Loucy (cell line): ENCODE data around the gene NFYB.

Experiments used
- H2AFZ ChIP-seq: fragments of 200-600 bp; sonication (generic); 2 replicates; pipeline ENCODE4 v1.6.0; 2016; ENCODE audit warnings: antibody characterized with exemption, mild to moderate bottlenecking, low read length, moderate library complexity
- H3F3A ChIP-seq: fragments of 200-600 bp; 2 replicates; pipeline ENCODE4 v1.6.0; 2016; ENCODE audit warnings: antibody characterized with exemption, low read depth, mild to moderate bottlenecking
- H3K27me3 ChIP-seq: fragments of 200-600 bp; sonication (generic); 2 replicates; pipeline ENCODE4 v1.6.1; 2014; ENCODE audit warnings: low read length, mild to moderate bottlenecking; ENCODE audit not compliant: insufficient read depth, poor library complexity, severe bottlenecking
- H3K36me3 ChIP-seq: fragments of 200-600 bp; sonication (generic); 2 replicates; pipeline ENCODE4 v1.6.1; 2016; ENCODE audit warnings: low read length; ENCODE audit not compliant: insufficient read depth
- H3K4me1 ChIP-seq: fragments of 200-600 bp; sonication (generic); 2 replicates; pipeline ENCODE4 v1.5.1; 2014; ENCODE audit warnings: low read length, mild to moderate bottlenecking; ENCODE audit not compliant: insufficient read depth, poor library complexity, severe bottlenecking
- H3K4me2 ChIP-seq: fragments of 200-600 bp; sonication (generic); 2 replicates; pipeline ENCODE4 v1.6.0; 2014; ENCODE audit warnings: antibody characterized with exemption, low read length, low read depth, mild to moderate bottlenecking; ENCODE audit not compliant: poor library complexity, severe bottlenecking
- H3K4me3 ChIP-seq: fragments of 200-600 bp; sonication (generic); 2 replicates; pipeline ENCODE4 v1.5.1; 2014; ENCODE audit warnings: low read length, mild to moderate bottlenecking, mixed read lengths; ENCODE audit not compliant: poor library complexity, severe bottlenecking
- H3K79me2 ChIP-seq: fragments of 200-600 bp; sonication (generic); 2 replicates; pipeline ENCODE4 v1.6.1; 2014; ENCODE audit warnings: low read length; ENCODE audit not compliant: insufficient read depth
- H3K9ac ChIP-seq: fragments of 200-600 bp; sonication (generic); 2 replicates; pipeline ENCODE4 v1.6.0; 2014; ENCODE audit warnings: mild to moderate bottlenecking, low read depth, low read length, moderate library complexity; ENCODE audit not compliant: poor library complexity, severe bottlenecking
- H3K9me2 ChIP-seq: fragments of 200-600 bp; sonication (generic); replicated peaks from 2 replicates; pipeline ENCODE4 v1.6.1; 2016; ENCODE audit warnings: low read depth, low read length, mixed read lengths
- H3K9me3 ChIP-seq: fragments of 200-600 bp; sonication (generic); 2 replicates; pipeline ENCODE4 v1.6.1; 2014; ENCODE audit warnings: mild to moderate bottlenecking, antibody characterized with exemption, low read length, low read depth; ENCODE audit not compliant: insufficient read depth
- H4K20me1 ChIP-seq: fragments of 200-600 bp; sonication (generic); 2 replicates; pipeline ENCODE4 v1.6.0; 2014; ENCODE audit warnings: antibody characterized with exemption, low read length, mild to moderate bottlenecking; ENCODE audit not compliant: insufficient read depth, poor library complexity, severe bottlenecking
- CTCF ChIP-seq: fragments of 200-600 bp; sonication (generic); conservative IDR thresholded peaks from 2 replicates; pipeline ENCODE4 v1.5.1; 2014; ENCODE audit warnings: mild to moderate bottlenecking, antibody characterized with exemption, low read length
- EZH2phosphoT487 ChIP-seq: fragments of 200-600 bp; IDR thresholded peaks from 2 replicates; pipeline ENCODE4 v1.6.1; 2018; ENCODE audit warnings: antibody characterized with exemption, mild to moderate bottlenecking, moderate library complexity, borderline replicate concordance

Gene NFYB

DNA sequence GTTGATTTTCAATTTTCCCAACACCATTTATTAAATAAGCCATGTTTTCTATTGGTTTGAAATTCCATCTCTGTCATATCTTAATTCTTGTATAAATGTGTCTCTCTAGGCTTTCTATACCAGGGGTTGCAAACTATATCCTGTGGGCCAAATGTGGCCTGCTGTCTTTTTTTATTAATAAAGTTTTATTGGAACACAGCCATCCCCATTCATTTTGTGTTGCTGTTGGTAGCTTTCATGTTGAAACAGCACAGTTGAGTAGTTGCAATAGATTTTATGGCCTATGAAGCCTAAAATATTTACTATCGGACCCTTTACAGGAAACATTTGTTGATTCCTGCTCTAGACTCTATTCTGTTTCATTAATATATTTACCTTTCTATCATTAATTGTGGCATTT, 64.3 kb downstream of the NFYB start:
- Histone ChIP-seq H3K4me1 (no peaks in the 10 kb centered on the region), H3K9me3 (no peaks in the 10 kb centered on the region), H3K36me3 (0 out of 2 replicates have a peak, but pooled peaks cover 5% of the 10 kb centered on the region), H3K4me2 (no peak overlapping the region), H3K27me3 (no peaks in the 10 kb centered on the region), H3K9me2 (no peaks in the 10 kb centered on the region), H3K79me2 (peaks cover 13% of the 10 kb centered on the region; the same call in 1 of the 2 replicates), H4K20me1 (peaks cover 5% of the 10 kb centered on the region), H3K4me3 (no peak overlapping the region), H3K9ac (no peak overlapping the region), H2AFZ (no peak overlapping the region), H3F3A (no peaks in the 10 kb centered on the region)
- no peak for TF ChIP-seq CTCF
- TF ChIP-seq EZH2phosphoT487 = no peak

DNA sequence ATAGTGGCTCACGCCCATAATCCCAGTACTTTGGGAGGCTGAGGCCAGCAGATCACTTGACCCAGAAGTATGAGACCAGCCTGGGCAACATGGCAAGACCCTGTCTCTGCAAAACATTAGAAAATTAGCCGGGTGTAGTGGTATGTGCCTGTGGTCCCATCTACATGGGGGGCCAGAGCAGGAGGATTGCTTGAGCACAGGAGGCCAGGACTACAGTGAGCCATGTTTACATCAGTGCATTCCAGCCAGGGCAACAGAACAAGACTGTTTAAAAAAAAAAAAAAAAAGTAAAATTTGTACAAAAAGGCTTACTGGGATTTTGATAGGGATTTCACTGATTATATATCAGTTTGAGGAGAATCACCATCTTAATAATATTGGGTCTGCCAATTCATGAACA, 65.9 kb downstream of the NFYB start:
- TF ChIP-seq CTCF (no peak), EZH2phosphoT487 (no peak)
- Histone ChIP-seq H3K4me2 (no peak overlapping the region), H4K20me1 (peaks cover 10% of the 10 kb centered on the region), H2AFZ (no peak overlapping the region), H3K27me3 (no peaks in the 10 kb centered on the region), H3K9me3 (no peaks in the 10 kb centered on the region), H3K9ac (no peak overlapping the region), H3F3A (no peaks in the 10 kb centered on the region), H3K4me3 (no peak overlapping the region), H3K4me1 (peaks cover 3% of the 10 kb centered on the region), H3K9me2 (no peaks in the 10 kb centered on the region), H3K36me3 (0 out of 2 replicates have a peak, but pooled peaks cover 2% of the 10 kb centered on the region), H3K79me2 (peaks cover 17% of the 10 kb centered on the region)
